Dermis microvascular lymphatic vessel endothelial cell (primary cell): ENCODE results near the gene GLYATL1. TPM values are rescaled to one million over a fixed set of nuclear protein-coding genes. Genes with fewer than 3 reads are reported as not detected.

Experiments used
- DNase-seq, 2 donors: peaks; one replicate each; pipeline versions ENCODE4 v3.0.0 to v3.0.0-alpha.2; 2010; ENCODE audit warnings: low read depth in 2 of 2
- total RNA-seq: library from RNA; depleted of rRNA; stranded (reverse); fragments of >200 nt; gene quantifications from 2 replicates; pipeline ENCODE4 v1.2.1, GENCODE V29; 2014

The GLYATL1 gene
- total RNA-seq, 1 donor from 2014 or later: not detected

DNA sequence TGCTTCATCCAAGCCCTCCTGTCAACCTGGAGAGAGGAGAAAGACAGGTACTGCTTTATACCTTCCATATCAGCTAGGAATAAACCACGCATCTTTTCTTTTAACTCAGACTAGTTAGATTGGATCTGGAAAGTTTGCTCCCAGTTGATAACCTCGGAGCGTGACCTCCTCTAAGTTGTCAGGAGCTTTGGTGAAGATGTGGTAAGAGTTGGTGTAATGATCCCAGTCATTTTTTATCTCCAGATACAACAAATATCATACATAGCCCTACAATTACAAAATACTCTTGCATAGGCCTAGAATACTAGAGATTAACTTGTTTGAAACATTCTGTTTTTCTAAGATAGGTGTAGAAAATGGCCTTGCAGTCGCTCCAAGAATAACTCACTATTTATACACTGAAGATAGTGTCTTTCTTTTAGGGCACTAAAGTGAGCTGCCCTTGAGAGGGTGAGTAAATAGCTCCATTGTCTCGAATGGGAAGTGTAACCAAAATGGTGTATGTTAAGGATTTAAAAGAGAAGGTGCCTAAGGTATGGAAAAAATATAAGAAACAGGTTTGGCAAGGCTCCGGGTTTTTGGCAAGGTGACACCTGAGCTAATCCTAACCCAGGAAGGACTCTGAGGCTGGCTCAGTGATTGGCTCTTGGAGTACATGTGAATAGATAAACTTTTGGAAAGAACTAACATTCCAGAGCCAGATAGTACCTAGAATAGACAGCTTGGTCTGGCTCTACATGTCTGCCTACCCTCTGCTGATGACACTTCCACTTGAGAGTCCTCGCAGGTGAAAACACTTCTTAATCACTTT is 59.4 kb downstream of the GLYATL1 start:
- no peak for DNase-seq

DNA sequence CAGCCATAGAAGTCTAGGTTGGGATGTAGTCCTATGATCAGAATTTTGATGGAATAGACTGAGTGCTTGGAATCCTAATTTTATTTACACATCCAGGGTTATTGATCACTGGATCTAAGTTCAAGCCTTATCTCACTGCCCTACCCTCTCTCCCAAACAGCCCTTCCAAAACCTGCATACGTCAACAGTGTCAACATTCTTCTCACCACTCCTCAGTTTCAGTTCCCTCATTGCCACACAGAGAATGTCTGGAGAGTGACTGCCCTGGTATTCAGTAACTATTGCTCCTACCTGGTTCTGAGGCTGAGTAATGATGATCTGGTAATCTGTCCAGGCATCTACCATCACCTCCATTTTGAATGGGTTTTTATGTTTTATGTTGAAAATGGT is 60.0 kb downstream of the GLYATL1 start:
- DNase-seq: no peak

DNA sequence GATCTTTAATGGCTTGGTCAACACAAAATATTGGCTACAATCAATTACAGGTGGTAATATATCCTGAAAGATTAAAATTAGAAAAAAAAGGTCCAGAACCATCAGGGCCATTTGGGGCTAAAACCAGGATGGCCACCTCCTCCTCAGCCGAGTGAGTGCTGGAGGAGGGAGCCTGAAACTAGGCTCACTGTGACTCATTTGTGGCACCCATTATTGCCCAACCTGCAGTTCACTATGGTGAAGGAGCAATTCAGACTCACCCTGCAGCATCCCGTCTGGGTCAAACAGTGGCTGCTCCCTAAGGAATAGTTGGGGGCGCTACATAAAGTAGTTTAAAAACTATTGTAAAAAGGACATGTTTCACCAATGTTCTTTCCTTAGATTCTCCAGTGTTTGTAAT is 60.7 kb downstream of the GLYATL1 start:
- no peak for DNase-seq

DNA sequence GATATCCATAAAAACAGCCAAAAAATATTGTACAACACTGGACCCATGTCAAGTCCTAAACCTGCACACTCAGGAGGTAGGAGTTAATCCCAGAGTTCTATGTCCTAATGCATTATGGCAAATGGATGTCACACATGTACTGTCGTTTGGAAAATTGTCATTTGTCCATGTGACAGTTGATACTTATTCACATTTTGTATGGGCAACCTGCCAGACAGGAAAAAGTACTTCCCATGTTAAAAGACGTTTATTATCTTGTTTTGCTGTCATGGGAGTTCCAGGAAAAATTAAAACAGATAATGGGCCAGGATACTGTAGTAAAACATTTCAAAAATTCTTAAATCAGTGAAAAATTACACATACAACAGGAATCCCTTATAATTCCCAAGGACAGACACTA is 62.7 kb downstream of the GLYATL1 start:
- peak in 1 of 2 donors; percentile 86 for DNase-seq

Other genes with a start within 250 kb of the GLYATL1 start
- not detected in 2 replicates for gene GLYAT, start 207.5 kb upstream of the GLYATL1 start, total RNA-seq
- gene GLYATL2, start 94.8 kb upstream of the GLYATL1 start, total RNA-seq: under 0.01 and 0.13 TPM in 2 replicates
- not detected in 2 replicates for gene GLYATL1B, start 146.8 kb downstream of the GLYATL1 start, total RNA-seq
- 11.0 and 14.4 TPM in 2 replicates for gene FAM111B, start 167.7 kb downstream of the GLYATL1 start, total RNA-seq
- gene FAM111A, start 203.4 kb downstream of the GLYATL1 start, total RNA-seq: 46.3 and 47.0 TPM in 2 replicates
- gene DTX4, start 232.6 kb downstream of the GLYATL1 start, total RNA-seq: 10.4 and 49.6 TPM in 2 replicates